ENCODE results near the gene IL10RB.

DNA sequence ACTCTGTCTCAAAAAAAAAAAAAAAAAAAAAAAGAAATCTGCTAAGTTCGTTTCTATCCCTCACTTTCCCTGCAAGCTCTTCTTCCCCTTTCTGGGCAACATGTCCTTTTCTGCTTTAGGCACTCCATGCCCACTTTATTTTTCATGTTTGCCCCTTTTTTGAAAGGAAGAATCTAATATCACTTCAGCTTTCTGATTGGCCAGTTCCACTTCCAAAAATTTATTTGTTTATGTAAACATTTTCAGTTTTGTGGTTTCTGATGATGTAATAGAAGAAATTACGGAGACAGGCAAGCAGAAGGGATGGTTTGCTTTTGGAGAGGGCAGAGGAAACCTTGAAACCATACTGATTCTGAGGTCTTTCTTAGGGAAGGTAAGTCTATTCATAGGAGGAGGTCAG lies 73.8 kb downstream of the IL10RB start:
- TF ChIP-seq, protein P1, sequence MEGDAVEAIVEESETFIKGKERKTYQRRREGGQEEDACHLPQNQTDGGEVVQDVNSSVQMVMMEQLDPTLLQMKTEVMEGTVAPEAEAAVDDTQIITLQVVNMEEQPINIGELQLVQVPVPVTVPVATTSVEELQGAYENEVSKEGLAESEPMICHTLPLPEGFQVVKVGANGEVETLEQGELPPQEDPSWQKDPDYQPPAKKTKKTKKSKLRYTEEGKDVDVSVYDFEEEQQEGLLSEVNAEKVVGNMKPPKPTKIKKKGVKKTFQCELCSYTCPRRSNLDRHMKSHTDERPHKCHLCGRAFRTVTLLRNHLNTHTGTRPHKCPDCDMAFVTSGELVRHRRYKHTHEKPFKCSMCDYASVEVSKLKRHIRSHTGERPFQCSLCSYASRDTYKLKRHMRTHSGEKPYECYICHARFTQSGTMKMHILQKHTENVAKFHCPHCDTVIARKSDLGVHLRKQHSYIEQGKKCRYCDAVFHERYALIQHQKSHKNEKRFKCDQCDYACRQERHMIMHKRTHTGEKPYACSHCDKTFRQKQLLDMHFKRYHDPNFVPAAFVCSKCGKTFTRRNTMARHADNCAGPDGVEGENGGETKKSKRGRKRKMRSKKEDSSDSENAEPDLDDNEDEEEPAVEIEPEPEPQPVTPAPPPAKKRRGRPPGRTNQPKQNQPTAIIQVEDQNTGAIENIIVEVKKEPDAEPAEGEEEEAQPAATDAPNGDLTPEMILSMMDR (IDR thresholded peaks at IDR 0.05) = no peak
- TF ChIP-seq POLR2A (IDR thresholded peaks at IDR 0.05) = no peak

Data from esophagus squamous epithelium (tissue), 4 donors.